Astrocyte (in vitro differentiated cells and primary cell): ENCODE data around the gene MOSMO. TPM values are rescaled to one million over a fixed set of nuclear protein-coding genes. Genes with fewer than 3 reads are reported as not detected.

Source experiments
- DNase-seq: peaks from one replicate; pipeline ENCODE4 v3.0.0-alpha.2; 2010; ENCODE audit warnings: low read depth
- FAIRE-seq: peaks from 2 replicates; lab custom pipeline; 2011; peaks lifted over from hg19 to GRCh38; lab: Jason Lieb, UNC
- H2AFZ ChIP-seq: 2 replicates; pipeline ENCODE4 v1.6.0; 2012; ENCODE audit warnings: low read depth, low read length, inconsistent platforms
- H3K27ac ChIP-seq: 2 replicates; pipeline ENCODE4 v1.5.1; 2011; ENCODE audit warnings: low read depth, low read length, inconsistent platforms
- H3K27me3 ChIP-seq: 2 replicates; pipeline ENCODE4 v1.6.0; 2011; ENCODE audit warnings: low read length, inconsistent platforms; ENCODE audit not compliant: insufficient read depth
- H3K36me3 ChIP-seq: 2 replicates; pipeline ENCODE4 v1.5.1; 2011; ENCODE audit warnings: low read length, inconsistent platforms; ENCODE audit not compliant: insufficient read depth
- H3K4me1 ChIP-seq: 2 replicates; pipeline ENCODE4 v1.5.1; 2011; ENCODE audit warnings: low read length, inconsistent platforms; ENCODE audit not compliant: insufficient read depth
- H3K4me2 ChIP-seq: 2 replicates; pipeline ENCODE4 v1.6.0; 2012; ENCODE audit warnings: low read length, inconsistent platforms
- H3K4me3 ChIP-seq: 2 replicates; pipeline ENCODE4 v1.5.1; 2011; ENCODE audit warnings: low read depth, mild to moderate bottlenecking, low read length, inconsistent platforms; ENCODE audit not compliant: insufficient read depth
- H3K79me2 ChIP-seq: 2 replicates; pipeline ENCODE4 v1.6.0; 2012; ENCODE audit warnings: mild to moderate bottlenecking, low read length, inconsistent platforms; ENCODE audit not compliant: insufficient read depth
- H3K9ac ChIP-seq: 2 replicates; pipeline ENCODE4 v1.6.0; 2012; ENCODE audit warnings: mild to moderate bottlenecking, low read length, inconsistent platforms
- H3K9me3 ChIP-seq: 2 replicates; pipeline ENCODE4 v1.5.1; 2012; ENCODE audit warnings: low read depth, mild to moderate bottlenecking, low read length, inconsistent platforms; ENCODE audit not compliant: insufficient read depth
- H4K20me1 ChIP-seq: 2 replicates; pipeline ENCODE4 v1.6.0; 2012; ENCODE audit warnings: low read length, inconsistent platforms; ENCODE audit not compliant: insufficient read depth
- H3K27ac Mint-ChIP-seq: one replicate; pipeline ENCODE4 v1.8.0; 2021; ENCODE audit warnings: mild to moderate bottlenecking, mixed read lengths; ENCODE audit not compliant: unreplicated experiment
- H3K27me3 Mint-ChIP-seq: one replicate; pipeline ENCODE4 v1.8.0; 2021; ENCODE audit warnings: low read depth, mixed read lengths; ENCODE audit not compliant: unreplicated experiment
- H3K36me3 Mint-ChIP-seq: one replicate; pipeline ENCODE4 v1.8.0; 2021; ENCODE audit warnings: low read depth, mixed read lengths; ENCODE audit not compliant: unreplicated experiment
- H3K4me1 Mint-ChIP-seq: one replicate; pipeline ENCODE4 v1.8.0; 2021; ENCODE audit warnings: low read depth, mixed read lengths; ENCODE audit not compliant: unreplicated experiment
- H3K4me3 Mint-ChIP-seq: one replicate; pipeline ENCODE4 v1.8.0; 2021; ENCODE audit warnings: mild to moderate bottlenecking, moderate library complexity, mixed read lengths; ENCODE audit not compliant: unreplicated experiment
- H3K9me3 Mint-ChIP-seq: one replicate; pipeline ENCODE4 v1.8.0; 2021; ENCODE audit warnings: mild to moderate bottlenecking, mixed read lengths; ENCODE audit not compliant: unreplicated experiment
- EZH2 ChIP-seq: IDR thresholded peaks from 2 replicates; pipeline ENCODE4 v1.6.1; 2012; ENCODE audit warnings: mild to moderate bottlenecking, low read length, inconsistent platforms; ENCODE audit not compliant: insufficient read depth
- total RNA-seq: library from RNA; stranded (reverse); gene quantifications from 2 replicates; pipeline ENCODE4 v1.2.1, GENCODE V29; 2021
- TF ChIP-seq, protein P1 (sequence below): IDR thresholded peaks from 2 replicates; pipeline ENCODE4 v1.5.1; 2011; ENCODE audit warnings: low read depth, mild to moderate bottlenecking, inconsistent platforms, low read length, moderate library complexity; ENCODE audit not compliant: insufficient read depth

MOSMO gene
- total RNA-seq, 1 donor from 2014 or later, result 11.5 TPM

DNA sequence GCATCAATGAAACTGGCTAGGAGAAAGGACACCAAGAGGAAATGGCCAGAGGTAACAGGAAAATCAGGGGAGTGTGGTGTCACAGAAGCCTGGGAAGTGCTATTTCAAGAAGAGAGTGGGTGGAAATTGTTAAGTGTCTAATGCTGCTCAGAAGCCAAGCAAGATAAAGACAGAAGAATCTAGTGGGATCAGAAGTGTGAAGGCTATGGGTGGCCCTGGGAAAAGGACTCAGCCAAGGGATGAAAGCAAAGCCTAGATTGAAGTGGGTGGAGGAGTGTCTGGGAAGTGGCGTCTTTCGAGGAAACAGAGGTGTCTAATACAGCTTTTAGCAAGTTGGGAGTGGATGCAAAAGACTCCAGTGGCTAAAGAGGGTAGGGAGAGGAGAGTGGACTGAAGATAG, 20.4 kb upstream of the MOSMO start:
- no peak for TF ChIP-seq EZH2
- TF ChIP-seq, protein P1, sequence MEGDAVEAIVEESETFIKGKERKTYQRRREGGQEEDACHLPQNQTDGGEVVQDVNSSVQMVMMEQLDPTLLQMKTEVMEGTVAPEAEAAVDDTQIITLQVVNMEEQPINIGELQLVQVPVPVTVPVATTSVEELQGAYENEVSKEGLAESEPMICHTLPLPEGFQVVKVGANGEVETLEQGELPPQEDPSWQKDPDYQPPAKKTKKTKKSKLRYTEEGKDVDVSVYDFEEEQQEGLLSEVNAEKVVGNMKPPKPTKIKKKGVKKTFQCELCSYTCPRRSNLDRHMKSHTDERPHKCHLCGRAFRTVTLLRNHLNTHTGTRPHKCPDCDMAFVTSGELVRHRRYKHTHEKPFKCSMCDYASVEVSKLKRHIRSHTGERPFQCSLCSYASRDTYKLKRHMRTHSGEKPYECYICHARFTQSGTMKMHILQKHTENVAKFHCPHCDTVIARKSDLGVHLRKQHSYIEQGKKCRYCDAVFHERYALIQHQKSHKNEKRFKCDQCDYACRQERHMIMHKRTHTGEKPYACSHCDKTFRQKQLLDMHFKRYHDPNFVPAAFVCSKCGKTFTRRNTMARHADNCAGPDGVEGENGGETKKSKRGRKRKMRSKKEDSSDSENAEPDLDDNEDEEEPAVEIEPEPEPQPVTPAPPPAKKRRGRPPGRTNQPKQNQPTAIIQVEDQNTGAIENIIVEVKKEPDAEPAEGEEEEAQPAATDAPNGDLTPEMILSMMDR, result no peak
- Histone ChIP-seq H3K27ac (no peak overlapping the region), H3K36me3 (peaks cover 20% of the 10 kb centered on the region), H3K9ac (no peak overlapping the region), H4K20me1 (peaks cover 4% of the 10 kb centered on the region), H3K4me1 (no peaks in the 10 kb centered on the region), H3K79me2 (no peaks in the 10 kb centered on the region), H3K4me2 (no peak overlapping the region), H2AFZ (no peak overlapping the region), H3K4me3 (no peak overlapping the region), H3K9me3 (no peaks in the 10 kb centered on the region), H3K27me3 (no peaks in the 10 kb centered on the region)
- Mint-ChIP-seq H3K27me3 (no peaks in the 10 kb centered on the region), H3K36me3 (peaks cover 8% of the 10 kb centered on the region), H3K4me3 (no peak overlapping the region), H3K4me1 (peaks cover 5% of the 10 kb centered on the region), H3K27ac (no peak overlapping the region), H3K9me3 (no peaks in the 10 kb centered on the region)
- DNase-seq, result no peak
- FAIRE-seq, result no peak

- H3K9me3 ChIP-seq, result no peaks in the 10 kb centered on the region
- H3K4me3 ChIP-seq, result no peak overlapping the region
- no peak for DNase-seq
- no peak overlapping the region for H3K27ac ChIP-seq
- H2AFZ ChIP-seq, result no peak overlapping the region
- no peaks in the 10 kb centered on the region for H3K27me3 ChIP-seq
- peaks cover 5% of the 10 kb centered on the region for H3K4me1 Mint-ChIP-seq
- H3K79me2 ChIP-seq, result no peaks in the 10 kb centered on the region
- TF ChIP-seq EZH2, result no peak
- TF ChIP-seq, protein P1, result no peak
- H3K4me2 ChIP-seq, result no peak overlapping the region
- no peak overlapping the region for H3K27ac Mint-ChIP-seq
- no peaks in the 10 kb centered on the region for H3K9me3 Mint-ChIP-seq
- no peaks in the 10 kb centered on the region for H3K4me1 ChIP-seq
- no peak overlapping the region for H3K4me3 Mint-ChIP-seq
- no peaks in the 10 kb centered on the region for H3K27me3 Mint-ChIP-seq
- no peak for FAIRE-seq
- H3K9ac ChIP-seq, result no peak overlapping the region
- peaks cover 6% of the 10 kb centered on the region for H3K36me3 Mint-ChIP-seq
- peaks cover 4% of the 10 kb centered on the region for H4K20me1 ChIP-seq
- peaks cover 6% of the 10 kb centered on the region for H3K36me3 ChIP-seq
Observed at GRCh38 chr16:21989133-21989532, 18.8 kb upstream of the MOSMO start.

GRCh38 chr16:21989751-21990150, 18.2 kb upstream of the MOSMO start:
- no peak overlapping the region for H3K9ac ChIP-seq
- peaks cover 4% of the 10 kb centered on the region for H4K20me1 ChIP-seq
- Mint-ChIP-seq H3K36me3 (peaks cover 4% of the 10 kb centered on the region), H3K27ac (no peak overlapping the region), H3K4me1 (peaks cover 5% of the 10 kb centered on the region), H3K27me3 (no peaks in the 10 kb centered on the region), H3K4me3 (no peak overlapping the region), H3K9me3 (no peaks in the 10 kb centered on the region)
- TF ChIP-seq EZH2, result no peak
- TF ChIP-seq, protein P1, result no peak
- H3K4me3 ChIP-seq, result no peak overlapping the region
- DNase-seq (no peak), FAIRE-seq (no peak)
- H3K9me3 ChIP-seq, result no peaks in the 10 kb centered on the region
- no peak overlapping the region for H3K27ac ChIP-seq
- no peak overlapping the region for H2AFZ ChIP-seq
- H3K27me3 ChIP-seq, result no peaks in the 10 kb centered on the region
- H3K79me2 ChIP-seq, result no peaks in the 10 kb centered on the region
- no peak overlapping the region for H3K4me2 ChIP-seq
- H3K36me3 ChIP-seq, result peaks cover 4% of the 10 kb centered on the region
- no peaks in the 10 kb centered on the region for H3K4me1 ChIP-seq
